Measurements from ENCODE around the gene PLAC8L1.
"Not testable (repeated sequence)": the region's sequence is repeated elsewhere in the genome, so short reads cannot be mapped to it uniquely, and the experiment has no call there.

Gene PLAC8L1

DNA sequence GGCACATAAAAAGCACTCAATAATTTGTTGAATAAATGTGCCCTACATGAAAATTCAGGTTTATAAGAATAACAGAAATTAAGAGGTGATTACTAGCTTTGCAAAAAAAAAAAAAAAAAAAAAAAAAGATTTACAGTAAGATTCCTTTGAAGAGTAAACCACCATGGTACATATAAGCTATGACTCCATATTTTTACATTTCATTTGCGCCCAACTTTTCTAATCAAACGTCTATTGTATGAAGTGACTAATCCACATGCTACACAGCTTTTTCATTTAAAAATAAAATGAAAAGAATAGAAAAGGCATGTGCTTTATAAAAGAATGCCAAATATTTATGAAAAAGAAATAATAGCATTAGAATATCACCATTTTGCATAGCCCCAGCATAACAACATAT is at the start of gene PLAC8L1:
Gene PLAC8L1, minus strand, starts transcription at position 101 of the 400 bp plus-strand sequence. CDS start 1,266 bp downstream, outside the sequence.
- no peaks in the 10 kb centered on the region for H3K9me3 Mint-ChIP-seq
- H3K4me1 Mint-ChIP-seq: peaks cover 9% of the 10 kb centered on the region
- H3K27ac Mint-ChIP-seq: no peak within 1 kb of the TSS
- H3K36me3 Mint-ChIP-seq: peaks cover 18% of the 10 kb centered on the region
- H3K4me3 Mint-ChIP-seq: no peak within 1 kb of the TSS
- H3K27me3 Mint-ChIP-seq: no peaks in the 10 kb centered on the region

- Mint-ChIP-seq H3K4me3 (no peak overlapping the region), H3K36me3 (peaks cover 41% of the 10 kb centered on the region), H3K4me1 (peaks cover 8% of the 10 kb centered on the region), H3K27ac (peak overlapping the region; percentile 62), H3K9me3 (no peaks in the 10 kb centered on the region), H3K27me3 (no peaks in the 10 kb centered on the region)
Observed at GRCh38 chr5:146151970-146152369, 46.6 kb upstream of the PLAC8L1 start.

GRCh38 chr5:146137967-146138403 is 32.6 kb upstream of the PLAC8L1 start:
- no peak overlapping the region for H3K4me3 Mint-ChIP-seq
- no peak overlapping the region for H3K27ac Mint-ChIP-seq
- peaks cover 17% of the 10 kb centered on the region for H3K36me3 Mint-ChIP-seq
- H3K27me3 Mint-ChIP-seq: no peaks in the 10 kb centered on the region
- H3K4me1 Mint-ChIP-seq: no peaks in the 10 kb centered on the region
- no peaks in the 10 kb centered on the region for H3K9me3 Mint-ChIP-seq

DNA sequence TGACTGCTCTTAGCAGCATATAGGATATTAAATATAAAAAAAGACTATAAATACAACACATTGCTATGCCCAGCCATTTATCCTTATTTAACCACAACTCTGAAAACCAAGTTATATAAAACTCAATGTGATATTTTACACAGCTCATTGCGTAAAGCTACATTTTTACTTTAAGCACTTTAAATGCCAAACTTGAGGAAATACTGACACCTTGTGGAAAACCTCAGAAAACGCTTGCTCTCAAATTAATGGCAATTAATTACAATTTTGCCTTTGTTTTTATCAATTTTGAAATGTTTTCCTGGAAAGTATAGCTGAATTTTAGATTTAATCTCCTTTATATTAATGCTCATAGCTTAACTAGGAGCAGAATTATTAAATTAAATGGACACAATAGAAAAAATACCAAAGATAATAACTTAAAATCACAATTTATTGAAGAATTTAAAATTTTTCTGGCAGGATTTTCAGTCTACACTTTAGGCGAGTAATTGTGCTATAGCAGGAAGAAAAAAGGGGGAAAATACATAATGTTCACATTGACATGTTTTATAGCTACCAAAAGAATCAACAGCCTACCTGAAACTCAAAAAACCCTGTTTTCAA is 25.2 kb upstream of the PLAC8L1 start:
- Mint-ChIP-seq H3K36me3 (peaks cover 23% of the 10 kb centered on the region), H3K4me3 (no peak overlapping the region), H3K9me3 (no peaks in the 10 kb centered on the region), H3K27ac (no peak overlapping the region), H3K4me1 (no peaks in the 10 kb centered on the region), H3K27me3 (no peaks in the 10 kb centered on the region)

GRCh38 chr5:146126068-146126467 is 20.7 kb upstream of the PLAC8L1 start:
- Mint-ChIP-seq H3K4me3 (no peak overlapping the region), H3K9me3 (peaks cover 4% of the 10 kb centered on the region), H3K36me3 (peaks cover 38% of the 10 kb centered on the region), H3K27me3 (no peaks in the 10 kb centered on the region), H3K4me1 (no peaks in the 10 kb centered on the region), H3K27ac (no peak overlapping the region)

- peaks cover 4% of the 10 kb centered on the region for H3K9me3 Mint-ChIP-seq
- no peak overlapping the region for H3K27ac Mint-ChIP-seq
- H3K4me1 Mint-ChIP-seq: no peaks in the 10 kb centered on the region
- no peak overlapping the region for H3K4me3 Mint-ChIP-seq
- peaks cover 46% of the 10 kb centered on the region for H3K36me3 Mint-ChIP-seq
- no peaks in the 10 kb centered on the region for H3K27me3 Mint-ChIP-seq
Observed at GRCh38 chr5:146124580-146124979, 19.2 kb upstream of the PLAC8L1 start.

DNA sequence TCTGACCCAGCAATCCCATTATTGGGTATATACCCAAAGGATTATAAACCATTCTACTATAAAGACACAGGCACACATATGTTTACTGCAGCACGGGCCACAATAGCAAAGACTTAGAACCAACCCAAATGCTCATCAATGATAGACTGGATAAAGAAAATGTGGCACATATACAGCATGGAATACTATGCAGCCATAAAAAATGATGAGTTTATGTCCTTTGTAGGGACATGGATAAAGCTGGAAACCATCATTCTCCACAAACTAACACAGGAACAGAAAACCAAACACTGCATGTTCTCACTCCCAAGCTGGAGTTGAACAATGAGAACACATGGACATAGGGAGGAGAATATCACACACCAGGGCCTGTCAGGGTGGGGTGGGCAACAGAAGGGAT is 16.1 kb upstream of the PLAC8L1 start:
- H3K27ac Mint-ChIP-seq, H3K4me3 Mint-ChIP-seq, H3K9me3 Mint-ChIP-seq, H3K27me3 Mint-ChIP-seq, H3K4me1 Mint-ChIP-seq: not testable (repeated sequence)
- peaks cover 50% of the 10 kb centered on the region for H3K36me3 Mint-ChIP-seq

- Mint-ChIP-seq H3K27ac (no peak overlapping the region), H3K9me3 (peaks cover 4% of the 10 kb centered on the region), H3K27me3 (no peaks in the 10 kb centered on the region), H3K4me3 (no peak overlapping the region), H3K36me3 (peaks cover 41% of the 10 kb centered on the region), H3K4me1 (no peaks in the 10 kb centered on the region)
Observed at GRCh38 chr5:146118322-146118721, 12.9 kb upstream of the PLAC8L1 start.

- H3K9me3 Mint-ChIP-seq, H3K27me3 Mint-ChIP-seq, H3K4me3 Mint-ChIP-seq, H3K4me1 Mint-ChIP-seq: not testable (repeated sequence)
- Mint-ChIP-seq H3K36me3 (peaks cover 36% of the 10 kb centered on the region), H3K27ac (peak overlapping the region; percentile 12)
Observed at GRCh38 chr5:146117216-146117615, 11.8 kb upstream of the PLAC8L1 start.

- Mint-ChIP-seq H3K27me3 (no peaks in the 10 kb centered on the region), H3K4me3 (no peak overlapping the region), H3K27ac (no peak overlapping the region), H3K4me1 (no peaks in the 10 kb centered on the region), H3K36me3 (peaks cover 29% of the 10 kb centered on the region), H3K9me3 (no peaks in the 10 kb centered on the region)
Observed at GRCh38 chr5:146116361-146116760, 11.0 kb upstream of the PLAC8L1 start.

- Mint-ChIP-seq H3K27ac (no peak overlapping the region), H3K27me3 (no peaks in the 10 kb centered on the region), H3K36me3 (peaks cover 10% of the 10 kb centered on the region), H3K4me1 (peaks cover 9% of the 10 kb centered on the region), H3K9me3 (no peaks in the 10 kb centered on the region), H3K4me3 (no peak overlapping the region)
Observed at GRCh38 chr5:146112476-146112875, 7.1 kb upstream of the PLAC8L1 start.

DNA sequence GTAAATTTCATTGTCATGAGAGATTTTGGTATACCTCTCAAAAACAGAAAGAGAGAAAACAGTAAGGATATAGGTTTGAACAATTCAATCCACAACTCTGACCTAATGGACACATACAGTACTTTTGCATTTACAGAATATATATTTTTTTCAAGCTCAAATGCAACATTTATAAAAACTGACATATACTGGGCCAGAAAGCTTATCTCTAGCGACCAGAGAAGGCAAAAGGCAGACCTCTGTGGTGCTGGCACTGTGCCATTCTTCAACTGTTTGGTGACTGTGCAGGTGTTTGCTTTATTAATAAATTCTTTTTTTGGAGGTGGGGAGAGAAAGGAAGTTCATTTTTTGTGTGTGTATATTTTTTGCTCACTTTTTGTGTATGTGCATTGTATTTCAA is 6.0 kb upstream of the PLAC8L1 start:
- Mint-ChIP-seq H3K27ac (no peak overlapping the region), H3K9me3 (no peaks in the 10 kb centered on the region), H3K4me1 (peaks cover 9% of the 10 kb centered on the region), H3K4me3 (no peak overlapping the region), H3K36me3 (peaks cover 7% of the 10 kb centered on the region), H3K27me3 (no peaks in the 10 kb centered on the region)

GRCh38 chr5:146109379-146109778 is 4.0 kb upstream of the PLAC8L1 start:
- H3K4me3 Mint-ChIP-seq: no peak overlapping the region
- peaks cover 13% of the 10 kb centered on the region for H3K36me3 Mint-ChIP-seq
- H3K4me1 Mint-ChIP-seq: peaks cover 9% of the 10 kb centered on the region
- H3K27ac Mint-ChIP-seq: no peak overlapping the region
- H3K27me3 Mint-ChIP-seq: no peaks in the 10 kb centered on the region
- no peaks in the 10 kb centered on the region for H3K9me3 Mint-ChIP-seq

GRCh38 chr5:146108870-146109269 is 3.5 kb upstream of the PLAC8L1 start:
- not testable (repeated sequence) for H3K4me1 Mint-ChIP-seq, H3K27ac Mint-ChIP-seq, H3K9me3 Mint-ChIP-seq, H3K27me3 Mint-ChIP-seq, H3K4me3 Mint-ChIP-seq
- H3K36me3 Mint-ChIP-seq: peaks cover 15% of the 10 kb centered on the region

GRCh38 chr5:146107901-146108300 is 2.5 kb upstream of the PLAC8L1 start:
- no peaks in the 10 kb centered on the region for H3K9me3 Mint-ChIP-seq
- peaks cover 17% of the 10 kb centered on the region for H3K36me3 Mint-ChIP-seq
- H3K4me1 Mint-ChIP-seq: peaks cover 9% of the 10 kb centered on the region
- no peak overlapping the region for H3K4me3 Mint-ChIP-seq
- H3K27ac Mint-ChIP-seq: no peak overlapping the region
- no peaks in the 10 kb centered on the region for H3K27me3 Mint-ChIP-seq

GRCh38 chr5:146103594-146103993 is 1.8 kb downstream of the PLAC8L1 start:
- Mint-ChIP-seq H3K36me3 (peaks cover 14% of the 10 kb centered on the region), H3K27me3 (no peaks in the 10 kb centered on the region), H3K27ac (peak overlapping the region; percentile 65), H3K4me1 (no peaks in the 10 kb centered on the region), H3K4me3 (no peak overlapping the region), H3K9me3 (no peaks in the 10 kb centered on the region)

DNA sequence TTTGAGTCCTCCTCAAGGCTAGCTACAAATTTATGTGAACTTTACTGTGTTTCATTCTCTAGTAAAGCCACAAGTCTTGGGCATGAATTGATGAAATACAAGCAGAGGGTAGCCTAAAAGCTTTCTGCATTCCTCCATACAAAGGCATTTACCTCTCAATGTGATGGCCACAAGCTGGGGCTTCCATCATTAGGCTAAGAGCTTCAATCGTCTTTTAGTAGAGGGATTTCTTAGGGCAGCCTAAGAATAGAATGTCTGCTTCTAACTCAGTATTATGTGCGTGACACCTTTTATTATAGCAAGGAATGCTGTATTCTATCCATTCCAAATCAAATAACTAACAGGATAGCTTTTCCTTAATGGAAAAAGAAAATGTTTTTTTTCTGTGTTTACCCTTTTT is 3.7 kb downstream of the PLAC8L1 start:
- H3K4me3 Mint-ChIP-seq: no peak overlapping the region
- no peaks in the 10 kb centered on the region for H3K27me3 Mint-ChIP-seq
- H3K9me3 Mint-ChIP-seq: no peaks in the 10 kb centered on the region
- H3K27ac Mint-ChIP-seq: no peak overlapping the region
- peaks cover 14% of the 10 kb centered on the region for H3K36me3 Mint-ChIP-seq
- H3K4me1 Mint-ChIP-seq: no peaks in the 10 kb centered on the region

Measured in activated naive CD4-positive, alpha-beta T cell treated with anti-CD3 and anti-CD28 coated beads, Interleukin-2, amount 50 U/mL, for 24 hours (primary cell).